H1 (cell line): ENCODE measurements around the gene COL4A1. TPM values are rescaled to one million over a fixed set of nuclear protein-coding genes. Genes with fewer than 3 reads are reported as not detected.

Source experiments
- CTCF ChIA-PET: fragments of 300-600 bp; sonication (Branson Sonifier 250); formaldehyde crosslinking; loops from one replicate; lab custom pipeline; 2021; ENCODE audit not compliant: partially characterized antibody; lab: Charles Lee
- POLR2A ChIA-PET: fragments of 300-600 bp; sonication (Branson Sonifier 250); formaldehyde crosslinking; loops from one replicate; lab custom pipeline; 2021; ENCODE audit warnings: inconsistent platforms; ENCODE audit not compliant: partially characterized antibody; lab: Charles Lee
- DNase-seq, 2 experiments: peaks; one replicate each; pipeline versions ENCODE4 v3.0.0 to v3.0.0-alpha.2; 2010 to 2022; ENCODE audit warnings: low spot score in 2 of 2, low read depth in 1 of 2, mixed read lengths in 1 of 2
- FAIRE-seq: peaks from 2 replicates; lab custom pipeline; 2011; peaks lifted over from hg19 to GRCh38; lab: Jason Lieb, UNC
- H2AFZ ChIP-seq: 2 replicates; pipeline ENCODE4 v1.8.1; 2012; ENCODE audit warnings: low read length, inconsistent platforms
- H2AK5ac ChIP-seq: 2 replicates; pipeline ENCODE4 v1.6.1; 2013; ENCODE audit warnings: low read depth, low read length
- H2BK120ac ChIP-seq: replicated peaks from 2 replicates; pipeline ENCODE3; 2013; ENCODE audit warnings: low read depth, low read length, inconsistent platforms
- H2BK12ac ChIP-seq: 2 replicates; pipeline ENCODE4 v1.6.1; 2013; ENCODE audit warnings: low read depth, low read length
- H2BK15ac ChIP-seq: 2 replicates; pipeline ENCODE4 v1.6.1; 2013; ENCODE audit warnings: low read length
- H2BK20ac ChIP-seq: 2 replicates; pipeline ENCODE4 v1.6.1; 2013; ENCODE audit warnings: low read length
- H2BK5ac ChIP-seq: 2 replicates; pipeline ENCODE4 v1.6.1; 2013; ENCODE audit warnings: low read depth, low read length
- H3K14ac ChIP-seq: 2 replicates; pipeline ENCODE4 v1.6.1; 2013; ENCODE audit warnings: inconsistent platforms; ENCODE audit not compliant: insufficient read length
- H3K18ac ChIP-seq: 2 replicates; pipeline ENCODE4 v1.6.1; 2013; ENCODE audit warnings: low read length; ENCODE audit errors: extremely low read depth
- H3K23ac ChIP-seq: 2 replicates; pipeline ENCODE4 v1.6.1; 2013; ENCODE audit warnings: inconsistent platforms; ENCODE audit not compliant: insufficient read length
- H3K23me2 ChIP-seq: 2 replicates; pipeline ENCODE4 v1.6.1; 2013; ENCODE audit warnings: low read depth, low read length
- H3K27ac ChIP-seq: 2 replicates; pipeline ENCODE4 v1.6.1; 2011; ENCODE audit warnings: low read depth, low read length, inconsistent platforms
- H3K27me3 ChIP-seq, 4 experiments: replicated peaks in 1 of 4; 1 replicate in 1 of 4; 2 replicates in 3 of 4; pipeline versions ENCODE4 v1.6.1 to v1.8.1; 2011 to 2013; ENCODE audit warnings: low read length in 3 of 4, mild to moderate bottlenecking in 3 of 4, inconsistent platforms in 2 of 4, mixed read lengths in 2 of 4, moderate library complexity in 1 of 4; ENCODE audit not compliant: control insufficient read depth in 3 of 4, insufficient read depth in 3 of 4; ENCODE audit errors: extremely low read depth in 1 of 4
- H3K36me3 ChIP-seq, 4 experiments: 2 replicates each; pipeline versions ENCODE4 v1.6.1 to v1.8.1; 2011 to 2013; ENCODE audit warnings: mild to moderate bottlenecking in 4 of 4, low read length in 3 of 4, moderate library complexity in 2 of 4, control low read depth in 1 of 4, inconsistent platforms in 1 of 4; ENCODE audit not compliant: insufficient read depth in 4 of 4, control insufficient read depth in 2 of 4
- H3K4ac ChIP-seq: replicated peaks from 2 replicates; pipeline ENCODE3; 2013; ENCODE audit warnings: low read length, low read depth, mixed read lengths, inconsistent platforms; ENCODE audit not compliant: insufficient read length
- H3K4me1 ChIP-seq, 4 experiments: replicated peaks in 1 of 4; 1 replicate in 1 of 4; 2 replicates in 3 of 4; pipeline versions ENCODE4 v1.6.1 to v1.8.1; 2011 to 2013; ENCODE audit warnings: low read length in 3 of 4, inconsistent platforms in 2 of 4, mixed read lengths in 1 of 4; ENCODE audit not compliant: insufficient read depth in 4 of 4, control insufficient read depth in 3 of 4
- H3K4me2 ChIP-seq, 2 experiments: 2 replicates each; pipeline versions ENCODE4 v1.6.1 to v1.8.1; 2011 to 2013; ENCODE audit warnings: low read depth in 2 of 2, low read length in 2 of 2, control low read depth in 1 of 2, inconsistent platforms in 1 of 2, mild to moderate bottlenecking in 1 of 2; ENCODE audit not compliant: insufficient read depth in 1 of 2
- H3K4me3 ChIP-seq, 4 experiments: fragments of 200-600, 300-600 bp in 1 of 4; sonication (generic), shearing (Covaris generic), sonication (Bioruptor Twin) in 1 of 4; 2 replicates each; pipeline versions ENCODE4 v1.5.1 to v1.8.1; 2011 to 2016; ENCODE audit warnings: low read length in 4 of 4, low read depth in 3 of 4, control low read depth in 2 of 4, inconsistent platforms in 2 of 4, mild to moderate bottlenecking in 2 of 4, mixed read lengths in 1 of 4, moderate library complexity in 1 of 4; ENCODE audit not compliant: insufficient read depth in 2 of 4; ENCODE audit errors: extremely low read depth in 1 of 4
- H3K56ac ChIP-seq: replicated peaks from 2 replicates; pipeline ENCODE3; 2013; ENCODE audit warnings: low read depth, mild to moderate bottlenecking, mixed read lengths, low read length, inconsistent platforms; ENCODE audit not compliant: insufficient read length
- H3K79me1 ChIP-seq: 2 replicates; pipeline ENCODE4 v1.6.1; 2013; ENCODE audit warnings: low read depth, low read length, control low read depth
- H3K79me2 ChIP-seq, 2 experiments: 2 replicates each; pipeline versions ENCODE4 v1.6.1 to v1.8.1; 2012 to 2013; ENCODE audit warnings: low read length in 2 of 2, mild to moderate bottlenecking in 2 of 2, inconsistent platforms in 1 of 2; ENCODE audit not compliant: insufficient read depth in 2 of 2, control insufficient read depth in 1 of 2
- H3K9ac ChIP-seq, 4 experiments: replicated peaks in 1 of 4; 1 replicate in 1 of 4; 2 replicates in 3 of 4; pipeline versions ENCODE4 v1.6.1 to v1.8.1; 2011 to 2013; ENCODE audit warnings: low read depth in 3 of 4, low read length in 3 of 4, control low read depth in 2 of 4, mild to moderate bottlenecking in 2 of 4, moderate library complexity in 2 of 4, inconsistent platforms in 1 of 4; ENCODE audit errors: extremely low read depth in 1 of 4
- H3K9me3 ChIP-seq, 2 experiments: 2 replicates each; pipeline versions ENCODE4 v1.6.1 to v1.8.1; 2012 to 2013; ENCODE audit warnings: mild to moderate bottlenecking in 2 of 2, moderate library complexity in 2 of 2, control low read depth in 1 of 2, inconsistent platforms in 1 of 2, low read depth in 1 of 2, low read length in 1 of 2, mixed read lengths in 1 of 2; ENCODE audit not compliant: insufficient read depth in 2 of 2
- H4K20me1 ChIP-seq, 2 experiments: replicated peaks in 1 of 2; 2 replicates each; pipeline versions ENCODE3 to v1.8.1; 2011 to 2013; ENCODE audit warnings: inconsistent platforms in 2 of 2, low read length in 2 of 2, mild to moderate bottlenecking in 1 of 2; ENCODE audit not compliant: insufficient read depth in 2 of 2, control insufficient read depth in 1 of 2
- H4K5ac ChIP-seq: 2 replicates; pipeline ENCODE4 v1.6.1; 2013; ENCODE audit warnings: low read length, low read depth, mixed read lengths, inconsistent platforms; ENCODE audit not compliant: insufficient read length
- H4K8ac ChIP-seq: 2 replicates; pipeline ENCODE4 v1.8.0; 2013; ENCODE audit warnings: mild to moderate bottlenecking, moderate library complexity, low read length, inconsistent platforms; ENCODE audit not compliant: insufficient read depth; ENCODE audit errors: extremely low read depth
- H4K91ac ChIP-seq: replicated peaks from 2 replicates; pipeline ENCODE3; 2013; ENCODE audit warnings: low read length, mixed read lengths, inconsistent platforms; ENCODE audit not compliant: insufficient read length
- CTBP2 ChIP-seq: IDR thresholded peaks from 2 replicates; pipeline ENCODE4 v1.7.0; 2011; ENCODE audit warnings: borderline replicate concordance, mild to moderate bottlenecking, moderate library complexity, mixed read lengths, low read length; ENCODE audit not compliant: insufficient read depth, insufficient read length
- EZH2 ChIP-seq: fragments of 200-600 bp; sonication (generic); IDR thresholded peaks from 2 replicates; pipeline ENCODE4 v1.7.1; 2012; ENCODE audit warnings: low read depth, mild to moderate bottlenecking, moderate library complexity, low read length, inconsistent platforms; ENCODE audit not compliant: severe bottlenecking
- KDM5A ChIP-seq: fragments of 200-600 bp; IDR thresholded peaks from 2 replicates; pipeline ENCODE4 v1.7.1; 2012; ENCODE audit warnings: mild to moderate bottlenecking, low read length, inconsistent platforms, mixed read lengths
- NANOG ChIP-seq: IDR thresholded peaks from 2 replicates; pipeline ENCODE4 v1.6.1; 2011; ENCODE audit warnings: low read length, low read depth, mild to moderate bottlenecking, inconsistent platforms; ENCODE audit not compliant: insufficient read depth, poor library complexity, severe bottlenecking
- RAD21 ChIP-seq, 2 experiments: IDR thresholded peaks in 1 of 2; conservative IDR thresholded peaks in 1 of 2; 2 replicates each; pipeline ENCODE4 v1.6.1; 2011; ENCODE audit warnings: low read depth in 2 of 2, low read length in 2 of 2, improper control_type of control experiment in 1 of 2, inconsistent platforms in 1 of 2, mild to moderate bottlenecking in 1 of 2, moderate library complexity in 1 of 2
- RBBP5 ChIP-seq: IDR thresholded peaks from 2 replicates; pipeline ENCODE4 v1.7.1; 2012; ENCODE audit warnings: low read depth, mild to moderate bottlenecking, inconsistent platforms, low read length, moderate library complexity, borderline replicate concordance
- SP4 ChIP-seq: IDR thresholded peaks from 2 replicates; pipeline ENCODE4 v1.6.1; 2012; ENCODE audit warnings: low read length, inconsistent platforms
- WGBS, 2 experiments: shearing (Covaris generic) in 1 of 2; methylation state at CpG; one replicate each; pipeline versions ENCODE4 v1.1.6 to v1.1.7; 2013 to 2015; ENCODE audit warnings: low lambda C conversion rate in 2 of 2, mixed read lengths in 2 of 2, inconsistent platforms in 1 of 2, low coverage in 1 of 2, missing lambda C conversion rate in 1 of 2; ENCODE audit not compliant: insufficient replicate concordance in 2 of 2, insufficient coverage in 1 of 2, insufficient read length in 1 of 2; ENCODE audit errors: extremely low coverage in 1 of 2, missing lambda C conversion rate in 1 of 2; 5-methylcytosine and 5-hydroxymethylcytosine counted together
- polyA plus RNA-seq, 7 experiments: library from polyadenylated mRNA; depleted of rRNA in 3 of 7; stranded (reverse) in 5 of 7; unstranded in 2 of 7; fragments of >200 nt in 5 of 7; fragments of 200-250 nt in 2 of 7; gene quantifications; 1 replicate in 5 of 7; 2 replicates in 1 of 7; 4 replicates in 1 of 7; pipeline versions ENCODE4 v1.2.1 to v1.2.3, GENCODE V29; 2011 to 2013; ENCODE audit warnings: missing spikeins in 2 of 7, mixed read lengths in 2 of 7
- total RNA-seq: library from RNA; stranded (reverse); fragmentation: NEBNext Ultra II Directional; extraction: Animal tissue kit (Norgen Biotek cat#: 25700); gene quantifications from 2 replicates; pipeline ENCODE4 v1.2.1, GENCODE V29; 2021
- TF ChIP-seq, protein P1 (sequence below): IDR thresholded peaks from 2 replicates; pipeline ENCODE4 v1.6.1; 2011; ENCODE audit warnings: low read depth, mild to moderate bottlenecking, low read length; ENCODE audit not compliant: insufficient read depth

Gene COL4A1
- total and polyA plus RNA-seq, 2 of the 8 experiments (the other 6 are each of a cell fraction or from before 2014, with no cell fraction given): 30.7 to 82.0 TPM

DNA sequence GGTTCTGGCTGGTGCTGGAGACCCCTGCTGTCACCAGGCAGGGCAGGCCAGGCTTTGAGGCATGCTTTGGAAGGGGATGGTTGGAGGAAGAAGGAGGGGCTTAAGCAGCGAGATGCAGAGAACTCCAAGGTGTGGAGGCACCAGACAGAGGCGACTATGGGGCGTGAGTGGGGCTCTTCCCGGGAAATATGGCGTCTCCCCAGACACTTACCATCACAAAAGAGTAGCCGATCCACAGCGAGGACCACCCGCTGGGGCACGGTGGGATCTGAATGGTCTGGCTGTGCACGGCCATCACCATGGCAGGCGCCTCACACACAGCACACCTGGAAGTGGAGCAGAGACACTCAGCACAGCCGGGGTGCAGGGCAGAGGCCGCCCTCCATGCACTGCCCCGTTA is 151.9 kb downstream of the COL4A1 start:
- H3K9me3 ChIP-seq: no peaks in the 10 kb centered on the region; a peak in 1 of 4 replicates
- no peak overlapping the region for H3K56ac ChIP-seq
- TF ChIP-seq EZH2 (no peak), RAD21 (IDR thresholded peaks at IDR 0.05 in 1 of 2, conservative IDR thresholded peaks at IDR 0.05 in 1 of 2; ENCODE audit: low read depth in 2 of 2, low read length in 2 of 2) (no peak), CTBP2 (no peak), RBBP5 (no peak), SP4 (no peak), NANOG (peak; percentile 75), KDM5A (no peak)
- TF ChIP-seq, protein P1, sequence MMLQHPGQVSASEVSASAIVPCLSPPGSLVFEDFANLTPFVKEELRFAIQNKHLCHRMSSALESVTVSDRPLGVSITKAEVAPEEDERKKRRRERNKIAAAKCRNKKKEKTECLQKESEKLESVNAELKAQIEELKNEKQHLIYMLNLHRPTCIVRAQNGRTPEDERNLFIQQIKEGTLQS: no peak
- peaks cover 0 to 3% of the 10 kb centered on the region in 2 experiments for H4K20me1 ChIP-seq
- H4K91ac ChIP-seq: no peak overlapping the region
- H3K4me1 ChIP-seq: peaks cover 0 to 2% (median 0%) of the 10 kb centered on the region in 4 experiments; a peak in 3 of 7 replicates
- H2AK5ac ChIP-seq: no peak overlapping the region
- no peak overlapping the region for H2AFZ ChIP-seq
- no peak overlapping the region for H3K14ac ChIP-seq
- no peak overlapping the region for H2BK15ac ChIP-seq
- H2BK20ac ChIP-seq: no peak overlapping the region
- ChIA-PET CTCF (interaction anchor here (1.2 to 1.3 kb wide), 2 partner anchors 19 to 300 kb away, joined by 3 to 4 read pairs; no protein-coding TSS in a partner anchor), POLR2A (no interaction called here)
- H2BK12ac ChIP-seq: no peak overlapping the region
- H2BK5ac ChIP-seq: no peak overlapping the region
- H4K8ac ChIP-seq: no peak overlapping the region; the same call in 1 of the 2 replicates
- no peaks in the 10 kb centered on the region for H3K79me1 ChIP-seq
- H3K4ac ChIP-seq: no peak overlapping the region
- WGBS, 2 experiments: 90% methylated on average over 14 of the region's 14 CpGs; no CpG with 5 or more reads in 1 of the 2 experiments
- no peaks in the 10 kb centered on the region for H3K79me2 ChIP-seq
- no peak overlapping the region for H3K18ac ChIP-seq
- H3K4me2 ChIP-seq: no peak overlapping the region
- no peaks in the 10 kb centered on the region for H3K27me3 ChIP-seq
- no peaks in the 10 kb centered on the region for H3K23me2 ChIP-seq
- peaks cover 0 to 11% (median under 1%) of the 10 kb centered on the region in 4 experiments; a peak in 2 of 8 replicates for H3K36me3 ChIP-seq
- H4K5ac ChIP-seq: no peak overlapping the region
- no peak overlapping the region for H3K4me3 ChIP-seq
- no peak overlapping the region for H2BK120ac ChIP-seq
- H3K9ac ChIP-seq: no peak overlapping the region
- DNase-seq (no peak), FAIRE-seq (no peak)
- H3K27ac ChIP-seq: no peak overlapping the region
- no peak overlapping the region for H3K23ac ChIP-seq
